Measurements from ENCODE around the gene LDAH.

LDAH gene

GRCh38 chr2:20781656-20782265 lies 41.1 kb downstream of the LDAH start:
- DNase-seq (ENCODE audit: low read depth) = no peak

GRCh38 chr2:20771299-20771698 lies 51.6 kb downstream of the LDAH start:
- DNase-seq (ENCODE audit: low read depth) = no peak

- DNase-seq (ENCODE audit: low read depth) = no peak
These were observed 55.9 kb downstream of the LDAH start for GRCh38 chr2:20766798-20767644.

- DNase-seq (ENCODE audit: low read depth) = no peak
These were observed 56.7 kb downstream of the LDAH start for GRCh38 chr2:20766213-20766612.

GRCh38 chr2:20762945-20763683 lies 59.8 kb downstream of the LDAH start:
- no peak for DNase-seq (ENCODE audit: low read depth)

- no peak for DNase-seq (ENCODE audit: low read depth)
These were observed 63.4 kb downstream of the LDAH start for GRCh38 chr2:20759487-20759886.

GRCh38 chr2:20758997-20759396 lies 63.9 kb downstream of the LDAH start:
- no peak for DNase-seq (ENCODE audit: low read depth)

GRCh38 chr2:20757405-20758090 lies 65.4 kb downstream of the LDAH start:
- DNase-seq (ENCODE audit: low read depth) = no peak

- no peak for DNase-seq (ENCODE audit: low read depth)
These were observed 67.6 kb downstream of the LDAH start for GRCh38 chr2:20755132-20755800.

- DNase-seq (ENCODE audit: low read depth) = no peak
These were observed 70.6 kb downstream of the LDAH start for GRCh38 chr2:20752293-20752692.

- no peak for DNase-seq (ENCODE audit: low read depth)
These were observed 75.6 kb downstream of the LDAH start for GRCh38 chr2:20747317-20747716.

GRCh38 chr2:20745924-20746555 lies 76.9 kb downstream of the LDAH start:
- DNase-seq (ENCODE audit: low read depth) = no peak

GRCh38 chr2:20744366-20745335 lies 78.2 kb downstream of the LDAH start:
- DNase-seq (ENCODE audit: low read depth) = no peak

- DNase-seq (ENCODE audit: low read depth) = no peak
These were observed 84.1 kb downstream of the LDAH start for GRCh38 chr2:20738772-20739171.

GRCh38 chr2:20737505-20737904 lies 85.4 kb downstream of the LDAH start:
- DNase-seq (ENCODE audit: low read depth) = no peak

- DNase-seq (ENCODE audit: low read depth) = no peak
These were observed 94.7 kb downstream of the LDAH start for GRCh38 chr2:20728114-20728758.

- no peak for DNase-seq (ENCODE audit: low read depth)
These were observed 96.0 kb downstream of the LDAH start for GRCh38 chr2:20726913-20727312.

GRCh38 chr2:20725782-20726181 lies 97.1 kb downstream of the LDAH start:
- no peak for DNase-seq (ENCODE audit: low read depth)

GRCh38 chr2:20724500-20725053 lies 98.3 kb downstream of the LDAH start:
- no peak for DNase-seq (ENCODE audit: low read depth)

All from activated T-cell treated with anti-CD3 and anti-CD28 coated beads for 24 hours (primary cell).